ENCODE results near the gene PDLIM4.

PDLIM4 gene

GRCh38 chr5:132313961-132314432, 56.5 kb downstream of the PDLIM4 start:
- FAIRE-seq = no peak

GRCh38 chr5:132315529-132316067, 58.1 kb downstream of the PDLIM4 start:
- FAIRE-seq = no peak

- FAIRE-seq = no peak
Observed at GRCh38 chr5:132319975-132320374, 62.5 kb downstream of the PDLIM4 start.

- no peak for FAIRE-seq
Observed at GRCh38 chr5:132321109-132321721, 63.7 kb downstream of the PDLIM4 start.

- FAIRE-seq = no peak
Observed at GRCh38 chr5:132322266-132322665, 64.8 kb downstream of the PDLIM4 start.
